ENCODE results near the gene SLC19A1.
"Not testable (repeated sequence)": the region's sequence is repeated elsewhere in the genome, so short reads cannot be mapped to it uniquely, and the experiment has no call there.

SLC19A1 gene

DNA sequence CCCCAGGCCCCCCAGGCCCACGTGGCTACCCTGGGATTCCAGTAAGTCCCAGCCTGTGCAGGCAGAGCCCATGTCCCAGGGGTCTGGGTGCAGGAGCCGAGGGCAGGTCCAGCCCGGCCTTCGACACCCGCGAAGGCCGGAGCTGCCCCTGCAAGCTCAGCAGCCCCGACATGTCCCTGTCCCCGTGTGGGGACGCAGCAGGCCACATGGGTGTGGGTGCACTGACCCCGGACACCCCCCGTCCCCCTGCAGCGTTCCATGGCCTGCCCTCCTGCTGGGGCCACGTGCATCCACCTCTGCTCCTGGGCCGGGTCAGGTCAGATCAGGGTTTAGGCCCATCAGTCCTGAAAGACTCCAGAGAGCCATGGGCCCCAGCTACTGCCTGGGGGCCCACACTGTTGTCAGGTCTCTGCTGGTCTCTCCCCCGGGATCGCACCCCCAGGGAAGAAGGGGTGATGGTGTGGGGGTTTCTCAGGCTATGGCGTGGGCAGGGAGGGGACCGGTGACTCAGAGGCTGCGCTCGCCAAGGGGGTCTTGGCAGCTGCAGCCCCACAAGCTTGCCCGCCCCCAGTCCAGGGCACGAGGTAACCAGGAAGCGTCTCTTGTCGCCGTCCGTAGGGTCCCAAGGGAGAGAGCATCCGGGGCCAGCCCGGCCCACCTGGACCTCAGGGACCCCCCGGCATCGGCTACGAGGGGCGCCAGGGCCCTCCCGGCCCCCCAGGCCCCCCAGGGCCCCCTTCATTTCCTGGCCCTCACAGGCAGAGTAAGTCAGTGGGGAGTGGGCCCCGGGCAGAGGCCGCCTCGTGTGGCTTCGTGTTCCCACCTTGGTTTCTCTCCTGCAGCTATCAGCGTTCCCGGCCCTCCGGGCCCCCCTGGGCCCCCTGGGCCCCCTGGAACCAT lies 37.5 kb downstream of the SLC19A1 start:
- no peak for DNase-seq (ENCODE audit: low read depth)

DNA sequence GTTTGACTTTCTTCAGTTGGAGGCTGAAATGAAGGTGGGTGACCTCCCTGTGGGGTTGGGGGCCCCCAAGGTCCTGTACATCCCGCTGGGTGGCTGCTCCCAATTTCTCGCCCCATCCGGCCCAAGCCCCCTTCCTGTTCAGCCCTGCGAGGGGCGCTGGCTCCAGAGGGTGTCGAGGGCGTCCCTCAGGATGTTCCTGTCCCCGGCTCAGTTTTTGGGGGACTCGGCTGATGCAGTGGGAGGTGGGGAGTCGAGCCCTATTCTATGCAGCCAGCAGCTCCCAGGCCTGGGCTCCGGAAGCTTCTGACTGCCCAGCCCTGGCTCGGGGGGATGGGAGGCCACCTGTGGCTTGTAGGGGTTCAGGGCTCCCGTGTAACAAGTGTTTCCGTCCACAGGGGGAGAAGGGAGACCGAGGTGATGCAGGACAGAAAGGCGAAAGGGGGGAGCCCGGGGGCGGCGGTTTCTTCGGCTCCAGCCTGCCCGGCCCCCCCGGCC lies 38.2 kb downstream of the SLC19A1 start:
- DNase-seq (ENCODE audit: low read depth) = no peak

GRCh38 chr21:45503226-45503625 lies 39.0 kb downstream of the SLC19A1 start:
- not testable (repeated sequence) for DNase-seq (ENCODE audit: low read depth)

DNA sequence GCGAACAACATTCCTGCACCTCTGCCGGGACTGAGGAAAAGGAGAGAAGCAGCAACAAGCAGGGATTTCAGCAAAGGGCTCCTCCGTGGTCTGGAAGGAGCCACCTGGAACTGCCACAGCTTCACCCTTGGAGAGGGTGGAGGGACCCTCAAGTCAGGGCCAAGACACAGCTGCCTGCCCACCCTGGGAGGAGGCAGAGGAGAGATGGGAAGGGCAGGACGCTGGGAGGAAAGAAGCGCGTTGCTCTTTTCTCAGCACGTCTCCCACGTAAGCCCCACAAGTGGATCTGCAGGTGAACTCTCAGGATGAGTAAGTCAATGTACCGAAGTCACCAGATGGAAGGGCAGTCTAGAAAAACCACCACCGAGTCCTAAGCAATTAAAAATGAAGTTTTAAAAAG lies 39.6 kb downstream of the SLC19A1 start:
- no peak for DNase-seq (ENCODE audit: low read depth)

DNA sequence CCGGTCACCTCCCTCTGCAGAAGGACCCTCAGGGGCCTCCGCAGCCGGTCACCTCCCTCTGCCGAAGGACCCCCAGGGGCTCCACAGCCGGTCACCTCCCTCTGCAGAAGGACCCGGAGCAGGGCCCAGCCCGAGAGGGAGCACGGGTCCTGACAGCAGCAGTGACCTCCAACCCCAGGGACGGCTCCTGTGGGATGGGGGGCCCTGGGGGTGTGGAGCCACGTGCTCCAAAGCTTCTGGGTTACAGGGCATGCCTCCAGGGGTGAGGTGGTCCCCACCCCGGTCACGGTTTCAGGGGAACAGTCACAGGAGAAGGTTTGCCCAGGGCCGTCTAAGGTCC lies 40.3 kb downstream of the SLC19A1 start:
- DNase-seq (ENCODE audit: low read depth) = no peak

DNA sequence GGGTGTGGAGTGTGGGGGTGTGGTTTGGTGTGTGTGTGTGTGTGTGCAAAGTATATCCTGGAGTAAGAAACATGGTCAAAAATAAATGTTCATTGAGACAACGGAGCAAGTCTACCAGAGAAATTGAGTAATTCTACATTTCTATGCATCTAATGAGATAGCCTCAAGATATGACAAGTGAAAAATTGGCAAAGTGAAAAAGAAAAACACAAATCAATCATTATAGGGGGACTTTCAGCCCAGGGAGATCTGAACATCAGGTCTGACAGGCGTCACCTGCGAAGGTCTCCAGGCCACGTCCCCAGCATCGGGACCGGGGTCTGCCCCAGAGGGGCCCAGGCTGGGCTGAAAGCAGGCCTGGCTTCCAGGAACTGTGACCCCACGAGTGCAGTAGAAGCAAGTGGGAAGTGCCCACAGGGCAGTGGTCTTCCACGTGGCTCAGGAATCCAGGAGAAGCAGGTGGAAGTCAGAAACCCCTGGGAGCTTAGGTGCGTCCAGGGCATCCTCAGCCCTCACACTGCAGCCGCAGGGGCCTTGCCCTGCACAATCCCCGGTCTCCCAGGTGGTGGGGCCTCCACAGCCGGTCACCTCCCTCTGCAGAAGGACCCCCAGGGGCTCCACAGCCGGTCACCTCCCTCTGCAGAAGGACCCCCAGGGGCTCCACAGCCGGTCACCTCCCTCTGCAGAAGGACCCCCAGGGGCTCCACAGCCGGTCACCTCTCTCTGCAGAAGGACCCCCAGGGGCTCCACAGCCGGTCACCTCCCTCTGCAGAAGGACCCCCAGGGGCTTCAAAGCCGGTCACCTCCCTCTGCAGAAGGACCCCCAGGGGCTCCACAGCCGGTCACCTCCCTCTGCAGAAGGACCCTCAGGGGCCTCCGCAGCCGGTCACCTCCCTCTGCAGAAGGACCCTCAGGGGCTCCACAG lies 40.9 kb downstream of the SLC19A1 start:
- DNase-seq (ENCODE audit: low read depth) = not testable (repeated sequence)

DNA sequence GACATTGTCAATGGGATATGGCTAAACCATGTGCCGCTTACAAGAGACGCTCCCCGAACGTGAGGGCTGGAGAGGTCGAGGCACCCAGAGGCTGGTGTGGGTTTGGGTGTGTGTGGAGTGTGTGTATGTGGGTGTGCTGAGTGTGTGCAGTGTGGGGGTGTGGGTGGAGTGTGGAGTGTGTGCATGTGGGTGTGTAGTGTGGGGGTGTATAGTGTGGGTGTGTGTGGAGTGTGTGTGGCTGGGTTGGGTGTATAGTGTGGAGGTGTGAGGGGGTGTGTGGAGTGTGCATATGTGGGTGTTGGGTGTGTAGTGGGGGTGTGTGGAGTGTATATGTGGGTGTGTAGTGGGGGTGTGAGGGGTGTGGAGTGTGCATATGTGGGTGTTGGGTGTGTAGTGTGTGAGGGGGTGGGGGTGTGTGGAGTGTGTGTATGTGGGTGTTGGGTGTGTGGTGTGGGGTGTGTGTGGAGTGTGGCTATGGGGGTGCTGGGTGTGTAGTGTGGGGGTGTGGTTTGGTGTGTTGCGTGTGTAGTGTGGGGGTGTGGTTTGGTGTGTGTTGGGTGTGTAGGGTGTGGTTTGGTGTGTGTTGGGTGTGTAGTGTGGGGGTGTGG lies 42.2 kb downstream of the SLC19A1 start:
- no peak for DNase-seq (ENCODE audit: low read depth)

GRCh38 chr21:45499201-45499750 lies 43.0 kb downstream of the SLC19A1 start:
- no peak for DNase-seq (ENCODE audit: low read depth)

GRCh38 chr21:45498646-45499000 lies 43.6 kb downstream of the SLC19A1 start:
- DNase-seq (ENCODE audit: low read depth) = no peak

DNA sequence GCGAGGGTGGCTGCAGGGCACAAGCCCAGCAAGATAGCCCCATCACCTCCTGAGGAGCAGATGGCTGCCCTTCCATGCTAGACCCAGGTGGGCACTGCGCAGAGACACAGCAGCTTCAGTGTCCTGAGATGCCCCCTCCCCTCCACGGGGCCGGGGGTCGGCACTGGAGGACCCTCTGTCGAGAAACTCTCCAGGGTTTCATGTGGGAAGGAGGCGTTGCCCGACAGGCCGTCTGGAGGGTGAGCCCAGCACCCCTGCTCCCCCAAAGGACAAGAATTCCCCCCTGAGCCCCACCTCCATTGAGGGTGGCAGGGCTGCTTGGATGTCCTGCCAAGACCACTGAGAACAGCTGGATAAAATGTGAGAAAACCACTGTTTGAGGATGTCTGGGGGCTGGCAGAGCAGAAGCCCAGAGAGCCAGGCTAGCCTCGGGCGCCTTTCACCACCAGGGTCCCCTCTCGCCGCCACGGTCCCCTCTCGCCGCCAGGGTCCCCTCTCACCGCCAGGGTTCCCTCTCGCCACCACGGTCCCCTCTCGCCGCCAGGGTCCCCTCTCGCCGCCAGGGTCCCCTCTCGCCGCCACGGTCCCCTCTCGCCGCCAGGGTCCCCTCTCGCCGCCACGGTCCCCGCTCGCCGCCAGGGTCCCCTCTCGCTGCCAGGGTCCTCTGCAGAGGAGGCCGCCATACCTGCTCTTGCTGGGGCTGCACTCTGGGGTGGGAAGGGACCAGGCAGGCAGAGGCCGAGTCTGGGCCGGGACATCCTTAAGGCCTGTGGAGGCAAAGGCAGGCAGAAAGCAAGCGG lies 44.2 kb downstream of the SLC19A1 start:
- no peak for DNase-seq (ENCODE audit: low read depth)

- DNase-seq (ENCODE audit: low read depth) = no peak
Observed at GRCh38 chr21:45496968-45497845, 45.0 kb downstream of the SLC19A1 start.

DNA sequence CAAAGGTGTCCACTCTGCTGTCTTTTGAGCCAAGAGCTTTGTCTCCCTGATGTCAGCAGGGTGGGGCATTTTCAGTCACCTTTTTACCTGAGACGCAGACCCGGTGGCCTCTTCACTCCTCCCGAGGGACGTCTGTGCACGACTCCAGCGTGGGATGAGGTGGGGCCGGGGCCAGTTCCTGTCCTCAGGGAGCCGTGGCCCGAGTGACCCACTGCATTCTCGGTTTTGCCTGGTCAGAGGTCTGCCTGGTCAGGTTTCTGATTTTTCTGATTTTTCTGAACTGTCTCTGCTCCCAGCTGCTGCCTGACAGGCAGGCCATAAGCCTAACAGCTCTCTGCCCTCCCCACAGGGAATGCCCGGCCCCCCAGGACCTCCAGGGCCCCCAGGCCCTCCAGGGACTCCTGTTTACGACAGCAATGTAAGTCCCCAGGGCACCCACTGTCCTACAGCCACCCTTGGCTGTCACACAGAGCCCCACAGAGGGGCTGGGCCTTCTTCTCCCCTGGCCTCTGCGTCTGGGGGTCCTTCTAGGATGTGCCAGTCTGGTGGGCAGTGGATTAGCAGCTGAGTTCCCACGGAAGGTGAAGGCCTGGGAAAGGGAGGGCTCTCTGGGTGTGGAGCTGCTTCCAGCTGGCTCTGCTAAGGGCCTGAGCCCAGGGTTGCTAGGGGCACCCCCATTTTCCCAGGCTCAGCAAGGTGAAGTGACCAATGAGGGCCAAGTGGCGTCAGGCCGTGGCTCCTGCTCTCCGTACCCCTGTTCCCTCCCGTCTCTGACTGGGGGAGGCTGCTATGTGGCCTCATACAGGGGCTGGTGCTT lies 45.9 kb downstream of the SLC19A1 start:
- no peak for DNase-seq (ENCODE audit: low read depth)

- DNase-seq (ENCODE audit: low read depth) = no peak
Observed at GRCh38 chr21:45494851-45495680, 47.2 kb downstream of the SLC19A1 start.

- DNase-seq (ENCODE audit: low read depth) = no peak
Observed at GRCh38 chr21:45494135-45494850, 47.9 kb downstream of the SLC19A1 start.

DNA sequence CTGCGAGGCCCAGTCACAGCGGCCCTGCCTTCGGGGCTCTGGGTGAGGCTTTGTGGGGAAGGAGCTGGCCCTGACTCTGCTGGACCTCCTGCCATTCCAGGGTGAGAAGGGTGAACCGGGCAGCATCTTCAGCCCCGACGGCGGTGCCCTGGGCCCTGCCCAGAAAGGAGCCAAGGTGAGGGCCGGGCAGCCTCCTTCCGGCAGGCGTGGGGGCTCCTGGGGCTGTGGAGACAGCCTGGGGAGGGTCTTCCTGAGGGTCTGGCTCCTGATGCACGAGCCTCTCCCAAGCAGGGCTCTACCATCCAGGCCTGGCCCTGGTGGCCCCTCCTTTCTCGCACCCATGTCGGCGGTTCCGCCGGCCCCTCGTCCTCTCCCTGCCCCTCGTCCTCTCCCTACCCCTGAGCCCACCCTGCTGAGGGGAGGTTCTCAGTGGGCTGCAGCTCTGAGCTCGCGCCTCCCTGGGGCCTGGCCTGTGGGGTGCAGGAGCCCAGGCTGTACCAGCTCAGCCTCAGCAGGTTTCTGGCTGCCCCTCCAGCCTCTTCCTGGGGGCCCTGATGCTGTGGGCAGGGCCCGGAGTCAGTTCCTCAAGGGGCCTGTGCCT lies 48.7 kb downstream of the SLC19A1 start:
- DNase-seq (ENCODE audit: low read depth) = no peak

GRCh38 chr21:45492765-45493164 lies 49.5 kb downstream of the SLC19A1 start:
- DNase-seq (ENCODE audit: low read depth) = no peak

- DNase-seq (ENCODE audit: low read depth) = no peak
Observed at GRCh38 chr21:45491623-45492022, 50.6 kb downstream of the SLC19A1 start.
